Transverse colon (tissue), 4 donors: Measurements from ENCODE around the gene ZSWIM1. TPM values are rescaled to one million over a fixed set of nuclear protein-coding genes. Genes with fewer than 3 reads are reported as not detected.

ENCODE experiments used
- DNase-seq: peaks from one replicate; pipeline ENCODE4 v3.0.0-alpha.2; 2019
- H3K27ac ChIP-seq, 4 donors: fragments of 200-600 bp; sonication (generic); 2 replicates each; pipeline ENCODE4 v1.5.1; 2016 to 2018; ENCODE audit warnings: inconsistent platforms in 4 of 4
- H3K27me3 ChIP-seq: fragments of 200-600 bp; sonication (generic); 2 replicates; pipeline ENCODE4 v1.5.1; 2017; ENCODE audit warnings: inconsistent platforms
- H3K36me3 ChIP-seq, 4 donors: fragments of 200-600 bp; sonication (generic); 2 replicates each; pipeline ENCODE4 v1.5.1; 2017 to 2019; ENCODE audit warnings: inconsistent platforms in 4 of 4
- H3K4me1 ChIP-seq, 4 donors: fragments of 200-600 bp; sonication (generic); 2 replicates each; pipeline ENCODE4 v1.5.1; 2017 to 2020; ENCODE audit warnings: inconsistent platforms in 4 of 4
- H3K4me3 ChIP-seq, 4 donors: fragments of 200-600 bp; sonication (generic); 1 replicate in 1 of 4; 2 replicates in 3 of 4; pipeline versions ENCODE4 v1.5.1 to v1.6.1; 2017 to 2019; ENCODE audit warnings: inconsistent platforms in 4 of 4
- H3K9me3 ChIP-seq, 2 donors: fragments of 200-600 bp; sonication (generic); 2 replicates each; pipeline ENCODE4 v1.5.1; 2017 to 2019; ENCODE audit warnings: inconsistent platforms in 2 of 2
- EP300 ChIP-seq: sonication (generic); formaldehyde crosslinking; IDR thresholded peaks from one replicate; pipeline ENCODE4 v1.6.1; 2017; ENCODE audit warnings: antibody characterized with exemption, low read depth
- POLR2A ChIP-seq: fragments of 450-650 bp; IDR thresholded peaks from one replicate; pipeline ENCODE4 v1.6.1; 2016; ENCODE audit warnings: antibody characterized with exemption, mild to moderate bottlenecking, moderate library complexity
- POLR2AphosphoS5 ChIP-seq, 3 donors: sonication (generic); formaldehyde crosslinking; IDR thresholded peaks; one replicate each; pipeline ENCODE4 v1.6.1; 2016; ENCODE audit warnings: antibody characterized with exemption in 3 of 3
- WGBS, 2 donors: methylation state at CpG; one replicate each; pipeline ENCODE4 v1.1.5; 2018; ENCODE audit warnings: low coverage in 1 of 2; 5-methylcytosine and 5-hydroxymethylcytosine counted together
- in situ Hi-C, 4 donors: fragments of 200-750 bp; cut with MboI; loops; one replicate each; pipeline versions ENCODE4 v1.15.0 to v1.15.1; 2017; ENCODE audit warnings: low sequenced_read_pairs in 3 of 4, low pct_ligation_motif_present in 1 of 4, low pct_unique_long_range_greater_than_20kb in 1 of 4
- intact Hi-C: fragments of 100-400 bp; cut with DNase I; formaldehyde crosslinking; loops from one replicate; pipeline ENCODE4 v1.15.1; 2023; ENCODE audit warnings: low total_unique reads
- total RNA-seq, 4 donors: library from RNA; depleted of rRNA; stranded (reverse); fragments of >200 nt; gene quantifications; one replicate each; pipeline ENCODE4 v1.1.0, GENCODE V29; 2016
- TF ChIP-seq, protein P1 (sequence below), 5 experiments: fragments of 200-600 bp in 3 of 5; fragments of 450-650 bp in 2 of 5; sonication (generic) in 3 of 5; IDR thresholded peaks; 1 replicate in 2 of 5; 2 replicates in 3 of 5; pipeline ENCODE4 v1.5.1; 2016 to 2017; ENCODE audit warnings: antibody characterized with exemption in 5 of 5, inconsistent platforms in 3 of 5, mild to moderate bottlenecking in 2 of 5, moderate library complexity in 1 of 5

The ZSWIM1 gene
- total RNA-seq, 4 donors from 2014 or later: 11.0 to 82.6 (median 16.0) TPM

DNA sequence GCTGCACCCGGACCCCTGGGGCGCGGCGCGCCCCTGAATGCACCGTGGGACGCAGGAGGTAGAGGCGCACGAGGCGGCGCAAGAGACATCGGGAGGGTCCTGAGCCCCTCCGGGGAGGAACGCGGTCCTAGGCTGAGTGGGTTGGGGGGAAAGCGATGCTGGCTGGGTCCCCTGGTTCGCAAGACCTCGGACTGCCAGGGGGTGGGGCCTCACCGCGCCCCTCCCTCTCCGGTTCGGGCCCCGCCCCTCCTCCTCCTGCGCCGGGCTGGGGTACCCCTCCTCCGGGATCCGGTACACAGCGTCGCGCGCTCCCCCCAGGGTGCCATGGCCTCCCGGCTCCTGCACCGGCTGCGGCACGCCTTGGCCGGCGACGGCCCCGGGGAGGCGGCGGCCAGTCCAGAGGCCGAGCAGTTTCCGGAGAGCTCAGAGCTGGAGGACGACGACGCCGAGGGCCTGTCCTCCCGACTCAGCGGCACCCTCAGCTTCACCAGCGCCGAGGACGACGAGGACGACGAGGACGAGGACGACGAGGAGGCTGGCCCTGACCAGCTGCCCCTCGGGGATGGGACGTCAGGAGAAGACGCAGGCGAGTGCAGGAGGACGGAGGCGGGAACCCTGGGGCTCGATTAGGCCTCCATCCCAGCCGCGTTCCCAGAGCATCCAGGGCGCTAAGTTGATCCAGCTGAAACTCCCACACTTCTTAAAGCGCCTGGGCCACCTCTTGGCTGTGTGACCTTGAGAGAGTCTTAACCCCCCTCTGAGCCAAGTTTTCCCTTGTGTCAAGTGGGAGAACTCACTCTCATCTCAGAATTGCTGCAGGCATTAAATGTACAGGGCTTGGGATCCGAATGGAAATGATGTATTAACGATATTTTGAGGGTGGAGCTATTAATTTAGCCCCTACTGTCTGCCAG lies 46.9 kb upstream of the ZSWIM1 start:
- H3K36me3 ChIP-seq: no peaks in the 10 kb centered on the region

DNA sequence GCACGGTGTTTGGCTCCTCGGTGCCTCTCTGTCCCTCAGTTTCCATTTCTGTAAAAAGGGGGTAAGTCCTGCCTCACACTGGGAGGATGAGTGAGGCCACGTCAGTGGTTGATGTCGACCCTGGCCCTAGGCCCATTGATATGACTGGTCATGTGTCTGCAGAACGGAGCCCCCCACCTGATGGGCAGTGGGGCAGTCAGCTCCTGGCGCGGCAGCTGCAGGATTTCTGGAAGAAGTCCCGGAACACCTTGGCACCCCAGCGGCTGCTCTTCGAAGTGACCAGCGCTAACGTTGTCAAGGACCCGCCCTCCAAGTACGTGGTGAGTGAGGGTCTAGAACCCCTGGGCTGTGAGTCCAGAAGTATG lies 46.2 kb upstream of the ZSWIM1 start:
- Histone ChIP-seq H3K4me3 (peak overlapping the region; percentile 50 to 84 (median 60)), H3K27me3 (no peaks in the 10 kb centered on the region), H3K36me3 (no peaks in the 10 kb centered on the region), H3K9me3 (no peaks in the 10 kb centered on the region), H3K4me1 (peaks cover 19 to 40% (median 28%) of the 10 kb centered on the region in 4 donors), H3K27ac (peak overlapping the region; percentile 91 to 98 (median 93))
- in situ Hi-C loops (no loop called here), intact Hi-C loops (no loop called here)
- TF ChIP-seq EP300 (no peak), POLR2A (no peak), POLR2AphosphoS5 (IDR thresholded peaks at IDR 0.05) (no peak)
- TF ChIP-seq, protein P1, sequence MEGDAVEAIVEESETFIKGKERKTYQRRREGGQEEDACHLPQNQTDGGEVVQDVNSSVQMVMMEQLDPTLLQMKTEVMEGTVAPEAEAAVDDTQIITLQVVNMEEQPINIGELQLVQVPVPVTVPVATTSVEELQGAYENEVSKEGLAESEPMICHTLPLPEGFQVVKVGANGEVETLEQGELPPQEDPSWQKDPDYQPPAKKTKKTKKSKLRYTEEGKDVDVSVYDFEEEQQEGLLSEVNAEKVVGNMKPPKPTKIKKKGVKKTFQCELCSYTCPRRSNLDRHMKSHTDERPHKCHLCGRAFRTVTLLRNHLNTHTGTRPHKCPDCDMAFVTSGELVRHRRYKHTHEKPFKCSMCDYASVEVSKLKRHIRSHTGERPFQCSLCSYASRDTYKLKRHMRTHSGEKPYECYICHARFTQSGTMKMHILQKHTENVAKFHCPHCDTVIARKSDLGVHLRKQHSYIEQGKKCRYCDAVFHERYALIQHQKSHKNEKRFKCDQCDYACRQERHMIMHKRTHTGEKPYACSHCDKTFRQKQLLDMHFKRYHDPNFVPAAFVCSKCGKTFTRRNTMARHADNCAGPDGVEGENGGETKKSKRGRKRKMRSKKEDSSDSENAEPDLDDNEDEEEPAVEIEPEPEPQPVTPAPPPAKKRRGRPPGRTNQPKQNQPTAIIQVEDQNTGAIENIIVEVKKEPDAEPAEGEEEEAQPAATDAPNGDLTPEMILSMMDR (IDR thresholded peaks at IDR 0.05): no peak
- DNase-seq: no peak
- WGBS, 2 donors: 76% methylated on average over 14 of the region's 14 CpGs; no CpG with 5 or more reads in 1 of the 2 donors

More for the DNA sequence above, 46.9 kb upstream of the ZSWIM1 start:
- peak overlapping the region; percentile 91 to 98 (median 93) for H3K27ac ChIP-seq
- H3K4me1 ChIP-seq: peaks cover 19 to 40% (median 28%) of the 10 kb centered on the region in 4 donors
- H3K9me3 ChIP-seq: no peaks in the 10 kb centered on the region
- TF ChIP-seq EP300 (no peak), POLR2A (peak; percentile 42), POLR2AphosphoS5 (IDR thresholded peaks at IDR 0.05) (peak in 2 of 3 donors; percentile 21 to 34)
- TF ChIP-seq, protein P1 (IDR thresholded peaks at IDR 0.05): no peak
- WGBS, 2 donors: 26% methylated on average over 17 of the region's 71 CpGs; no CpG with 5 or more reads in 1 of the 2 donors
- peak overlapping the region; percentile 50 to 84 (median 60) for H3K4me3 ChIP-seq
- no peaks in the 10 kb centered on the region for H3K27me3 ChIP-seq
- intact Hi-C loops (no loop called here), in situ Hi-C loops (no loop called here)
- DNase-seq: peak; percentile 75

DNA sequence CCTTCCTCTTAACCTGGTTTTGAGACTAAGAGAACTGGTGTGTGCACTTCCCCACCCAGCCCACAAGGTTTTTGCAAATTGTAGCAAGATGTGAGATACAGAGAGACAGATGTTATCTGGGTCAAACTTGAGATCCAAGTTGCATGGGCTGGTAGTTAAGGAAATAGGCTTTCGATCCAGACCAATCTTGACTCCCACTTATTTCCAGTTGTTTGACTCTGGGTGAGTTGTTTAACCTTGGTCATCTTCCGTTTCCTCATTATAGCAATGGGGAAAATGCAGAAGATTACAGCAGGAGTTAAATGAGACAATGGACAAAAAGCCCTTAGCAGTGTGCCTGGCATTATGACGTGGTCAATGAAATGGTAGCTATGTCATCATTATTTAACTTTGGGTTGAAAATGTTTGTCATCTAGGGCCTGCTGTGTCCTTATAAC lies 45.7 kb upstream of the ZSWIM1 start:
- Histone ChIP-seq H3K36me3 (no peaks in the 10 kb centered on the region), H3K9me3 (no peaks in the 10 kb centered on the region), H3K4me3 (peak overlapping the region in 1 of 4 donors; percentile 84), H3K27ac (peak overlapping the region; percentile 91 to 98 (median 93)), H3K4me1 (peaks cover 19 to 40% (median 28%) of the 10 kb centered on the region in 4 donors), H3K27me3 (no peaks in the 10 kb centered on the region)
- 65 to 69% methylated on average over 3 of the region's 3 CpGs for WGBS, 2 donors
- intact Hi-C loops (no loop called here), in situ Hi-C loops (no loop called here)
- TF ChIP-seq POLR2AphosphoS5 (IDR thresholded peaks at IDR 0.05) (no peak), EP300 (no peak), POLR2A (no peak)
- TF ChIP-seq, protein P1 (IDR thresholded peaks at IDR 0.05): peak in 1 of 5 experiments; percentile 9
- no peak for DNase-seq

DNA sequence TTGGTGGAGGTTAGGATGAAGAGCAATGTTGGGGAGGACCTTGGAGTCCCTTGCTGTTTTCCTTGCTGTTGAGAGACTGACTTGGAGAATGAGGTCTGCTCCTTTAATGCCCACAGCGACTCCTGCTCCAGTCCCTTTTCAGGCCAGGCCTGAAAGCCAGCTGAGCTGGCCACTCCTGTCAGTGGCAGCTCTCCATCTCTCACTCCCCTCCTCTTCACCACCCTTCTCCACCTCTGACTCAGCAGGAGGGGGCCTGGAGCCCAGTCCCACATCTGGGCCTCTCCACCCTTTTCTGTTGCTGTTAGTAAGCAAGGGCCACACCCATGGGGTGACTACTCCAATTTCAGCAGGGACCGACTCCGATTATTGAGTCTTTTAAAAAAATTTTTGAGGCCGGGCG lies 45.2 kb upstream of the ZSWIM1 start:
- Histone ChIP-seq H3K36me3 (no peaks in the 10 kb centered on the region), H3K4me1 (peaks cover 19 to 40% (median 28%) of the 10 kb centered on the region in 4 donors), H3K4me3 (peak overlapping the region in 1 of 4 donors; percentile 84), H3K27me3 (no peaks in the 10 kb centered on the region), H3K9me3 (no peaks in the 10 kb centered on the region), H3K27ac (peak overlapping the region; percentile 91 to 98 (median 93))
- in situ Hi-C loops (no loop called here), intact Hi-C loops (no loop called here)
- peak; percentile 20 for DNase-seq
- WGBS, 2 donors: 84% methylated on average over 5 of the region's 5 CpGs; no CpG with 5 or more reads in 1 of the 2 donors
- TF ChIP-seq EP300 (no peak), POLR2A (no peak), POLR2AphosphoS5 (IDR thresholded peaks at IDR 0.05) (peak in 1 of 3 donors; percentile 15)
- TF ChIP-seq, protein P1 (IDR thresholded peaks at IDR 0.05): no peak
